GM19043 (cell line): ENCODE data around the gene F2R.
"Not testable (repeated sequence)": the region's sequence is repeated elsewhere in the genome, so short reads cannot be mapped to it uniquely, and the experiment has no call there.

ENCODE experiments used
- ATAC-seq: cut with Tn5 transposase; IDR thresholded peaks from one replicate; pipeline ENCODE4 v1.9.1; 2021; ENCODE audit warnings: low read depth; ENCODE audit not compliant: unreplicated experiment

The F2R gene

GRCh38 chr5:76717222-76718083 is 1.5 kb downstream of the F2R start:
- no peak for ATAC-seq

GRCh38 chr5:76718381-76718832 is 2.5 kb downstream of the F2R start:
- no peak for ATAC-seq

- ATAC-seq: no peak
Observed at GRCh38 chr5:76718880-76719279, 3.0 kb downstream of the F2R start.

- ATAC-seq: peak; percentile 92
Observed at GRCh38 chr5:76720988-76721569, 5.2 kb downstream of the F2R start.

- ATAC-seq: no peak
Observed at GRCh38 chr5:76723266-76723665, 7.3 kb downstream of the F2R start.

GRCh38 chr5:76723906-76724305 is 8.0 kb downstream of the F2R start:
- ATAC-seq: no peak

GRCh38 chr5:76724871-76725270 is 8.9 kb downstream of the F2R start:
- no peak for ATAC-seq

GRCh38 chr5:76728965-76729364 is 13.0 kb downstream of the F2R start:
- no peak for ATAC-seq

- no peak for ATAC-seq
Observed at GRCh38 chr5:76729373-76730290, 13.7 kb downstream of the F2R start.

GRCh38 chr5:76732405-76733048 is 16.6 kb downstream of the F2R start:
- ATAC-seq: no peak

- no peak for ATAC-seq
Observed at GRCh38 chr5:76733049-76733417, 17.1 kb downstream of the F2R start.

GRCh38 chr5:76735762-76736545 is 20.0 kb downstream of the F2R start:
- ATAC-seq: no peak

- no peak for ATAC-seq
Observed at GRCh38 chr5:76736679-76737556, 21.0 kb downstream of the F2R start.

- no peak for ATAC-seq
Observed at GRCh38 chr5:76737846-76738245, 21.9 kb downstream of the F2R start.

- ATAC-seq: not testable (repeated sequence)
Observed at GRCh38 chr5:76741506-76741905, 25.6 kb downstream of the F2R start.

- ATAC-seq: no peak
Observed at GRCh38 chr5:76742583-76742982, 26.7 kb downstream of the F2R start.

- no peak for ATAC-seq
Observed at GRCh38 chr5:76744632-76745031, 28.7 kb downstream of the F2R start.

GRCh38 chr5:76745670-76746069 is 29.7 kb downstream of the F2R start:
- no peak for ATAC-seq

GRCh38 chr5:76746677-76747076 is 30.8 kb downstream of the F2R start:
- no peak for ATAC-seq
